ENCODE data around the gene WFIKKN1. TPM values are rescaled to one million over a fixed set of nuclear protein-coding genes. Genes with fewer than 3 reads are reported as not detected.

Gene WFIKKN1
- 0.23 TPM for total RNA-seq (2013)
- polyA plus RNA-seq (under 1 TPM in 1 of 3 donors, not detected in 2; 0.76 TPM), polyA minus RNA-seq (0.96 and 1.1 TPM in 2 replicates), total RNA-seq (0 to 1.2 (median 0.45) reads per million in 11 experiments)

DNA sequence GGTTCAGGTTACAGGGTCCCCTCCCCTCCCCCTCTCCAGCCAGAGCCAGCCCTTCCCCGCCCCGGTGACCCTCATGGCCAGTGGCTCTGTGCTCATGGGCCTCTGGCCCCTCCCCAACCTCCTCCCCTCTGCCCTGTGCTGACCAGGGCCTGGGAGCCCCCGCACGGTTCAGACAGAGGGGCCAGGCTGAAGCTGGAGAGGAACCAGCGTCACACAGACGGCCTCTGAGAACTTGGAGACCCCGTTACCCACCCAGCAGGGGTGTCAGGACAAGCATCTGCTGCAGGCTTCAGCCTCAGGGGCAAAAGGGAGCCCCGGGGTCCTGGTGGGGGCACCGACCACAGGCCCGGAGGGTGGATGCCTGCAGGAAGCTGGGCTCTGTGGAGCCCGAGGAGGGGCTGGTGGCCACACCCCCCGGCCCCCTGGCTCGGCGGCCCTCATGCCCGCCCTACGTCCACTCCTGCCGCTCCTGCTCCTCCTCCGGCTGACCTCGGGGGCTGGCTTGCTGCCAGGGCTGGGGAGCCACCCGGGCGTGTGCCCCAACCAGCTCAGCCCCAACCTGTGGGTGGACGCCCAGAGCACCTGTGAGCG lies at the start of gene WFIKKN1:
WFIKKN1 (plus strand) TSS at position 171 of the 591 bp plus-strand sequence; CDS start at position 440, 269 bp downstream.
- no peak within 1 kb of the TSS for H3K4me3 Mint-ChIP-seq
- no peak within 1 kb of the TSS for H2AFZ ChIP-seq (ENCODE audit: insufficient read depth, low read depth, low read length, poor library complexity, severe bottlenecking)

DNA sequence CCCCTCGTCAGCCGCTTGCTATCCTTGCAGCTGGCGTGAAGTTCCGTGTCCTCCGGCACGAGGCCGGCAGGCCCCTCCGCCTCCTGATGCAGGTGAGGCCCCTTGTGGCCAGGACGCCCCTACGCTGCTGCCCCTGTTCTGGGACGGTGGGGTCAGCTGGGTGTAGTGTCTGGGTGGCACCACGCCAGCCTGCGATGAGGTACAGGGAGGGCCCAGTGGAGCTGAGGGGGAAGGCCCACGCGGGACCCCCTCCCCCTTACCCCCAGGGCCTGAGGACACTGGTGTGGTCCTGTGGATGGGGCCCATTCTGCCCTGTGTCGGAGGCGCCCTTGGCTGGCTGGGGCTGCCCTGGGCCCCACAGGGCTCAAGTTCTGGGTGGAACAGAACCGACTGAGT lies 48.6 kb upstream of the WFIKKN1 start:
- peaks cover 2 to 14% (median 12%) of the 10 kb centered on the region in 3 donors for H3K27me3 Mint-ChIP-seq (ENCODE audit: low read depth in 3 of 3)
- H3K9me3 ChIP-seq (replicated peaks in 1 of 2; ENCODE audit: control insufficient read depth in 1 of 2, insufficient read depth in 1 of 2, low read length in 2 of 2), result no peaks in the 10 kb centered on the region
- no peak overlapping the region for H2AFZ ChIP-seq (ENCODE audit: insufficient read depth, low read depth, low read length, poor library complexity, severe bottlenecking)
- intact Hi-C loops (cut with micrococcal nuclease), result loop anchor here in 1 of 2 donors (5.0 kb wide), 1 partner anchor 70 kb away; no protein-coding TSS in a partner anchor
- no peak for DNase-seq
- no peak overlapping the region for H3K27ac Mint-ChIP-seq
- H3K27ac ChIP-seq (ENCODE audit: low read depth in 1 of 2, low read length in 2 of 2), result no peak overlapping the region
- H3K4me1 ChIP-seq (ENCODE audit: control insufficient read depth in 1 of 2, insufficient read depth in 2 of 2, low read length in 2 of 2), result peaks cover 1 to 3% of the 10 kb centered on the region in 2 donors
- H3K36me3 ChIP-seq (replicated peaks in 1 of 2; ENCODE audit: control insufficient read depth in 1 of 2, insufficient read depth in 2 of 2, low read length in 2 of 2), result peaks cover 0 to 2% of the 10 kb centered on the region in 2 donors
- no peaks in the 10 kb centered on the region for H3K9me3 Mint-ChIP-seq
- H3K4me3 ChIP-seq (replicated peaks in 1 of 3; ENCODE audit: low read depth in 2 of 3, low read length in 3 of 3), result no peak overlapping the region
- peaks cover 0 to 3% of the 10 kb centered on the region in 2 donors for H3K36me3 Mint-ChIP-seq
- no peaks in the 10 kb centered on the region for H4K20me1 ChIP-seq (ENCODE audit: insufficient read depth, low read length)
- WGBS (ENCODE audit: insufficient coverage), result 89% methylated on average over 11 of the region's 18 CpGs
- H3K9ac ChIP-seq (ENCODE audit: insufficient read depth, low read length, poor library complexity, severe bottlenecking), result no peak overlapping the region
- H3K4me3 Mint-ChIP-seq, result no peak overlapping the region
- H3K4me2 ChIP-seq (replicated peaks; ENCODE audit: extremely low read depth, low read length, poor library complexity, severe bottlenecking), result no peak overlapping the region
- H3K4me1 Mint-ChIP-seq, result peaks cover under 1% of the 10 kb centered on the region
- peaks cover 0 to 7% of the 10 kb centered on the region in 2 donors for H3K27me3 ChIP-seq (ENCODE audit: control insufficient read depth in 2 of 2, insufficient read depth in 2 of 2, low read length in 2 of 2)
- TF ChIP-seq, protein P1, sequence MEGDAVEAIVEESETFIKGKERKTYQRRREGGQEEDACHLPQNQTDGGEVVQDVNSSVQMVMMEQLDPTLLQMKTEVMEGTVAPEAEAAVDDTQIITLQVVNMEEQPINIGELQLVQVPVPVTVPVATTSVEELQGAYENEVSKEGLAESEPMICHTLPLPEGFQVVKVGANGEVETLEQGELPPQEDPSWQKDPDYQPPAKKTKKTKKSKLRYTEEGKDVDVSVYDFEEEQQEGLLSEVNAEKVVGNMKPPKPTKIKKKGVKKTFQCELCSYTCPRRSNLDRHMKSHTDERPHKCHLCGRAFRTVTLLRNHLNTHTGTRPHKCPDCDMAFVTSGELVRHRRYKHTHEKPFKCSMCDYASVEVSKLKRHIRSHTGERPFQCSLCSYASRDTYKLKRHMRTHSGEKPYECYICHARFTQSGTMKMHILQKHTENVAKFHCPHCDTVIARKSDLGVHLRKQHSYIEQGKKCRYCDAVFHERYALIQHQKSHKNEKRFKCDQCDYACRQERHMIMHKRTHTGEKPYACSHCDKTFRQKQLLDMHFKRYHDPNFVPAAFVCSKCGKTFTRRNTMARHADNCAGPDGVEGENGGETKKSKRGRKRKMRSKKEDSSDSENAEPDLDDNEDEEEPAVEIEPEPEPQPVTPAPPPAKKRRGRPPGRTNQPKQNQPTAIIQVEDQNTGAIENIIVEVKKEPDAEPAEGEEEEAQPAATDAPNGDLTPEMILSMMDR (IDR thresholded peaks at IDR 0.05), result no peak
- H3K79me2 ChIP-seq (ENCODE audit: insufficient read depth, low read length), result no peaks in the 10 kb centered on the region

More for the DNA sequence above, at the start of gene WFIKKN1:
- H3K9me3 ChIP-seq (replicated peaks in 1 of 2; ENCODE audit: control insufficient read depth in 1 of 2, insufficient read depth in 1 of 2, low read length in 2 of 2), result no peaks in the 10 kb centered on the region
- intact Hi-C loops (cut with micrococcal nuclease), result no loop called here
- peaks cover 15 to 28% of the 10 kb centered on the region in 2 donors for H3K4me1 ChIP-seq (ENCODE audit: control insufficient read depth in 1 of 2, insufficient read depth in 2 of 2, low read length in 2 of 2)
- Mint-ChIP-seq H3K36me3 (peaks cover 28 to 34% of the 10 kb centered on the region in 2 donors), H3K27ac (peak within 1 kb of the TSS in 1 of 7 donors; percentile 15), H3K27me3 (ENCODE audit: low read depth in 3 of 3) (peaks cover 2 to 12% (median 5%) of the 10 kb centered on the region in 3 donors), H3K9me3 (no peaks in the 10 kb centered on the region), H3K4me1 (peaks cover 8% of the 10 kb centered on the region)
- 2% methylated on average over 20 of the region's 23 CpGs for WGBS (ENCODE audit: insufficient coverage)
- H3K27me3 ChIP-seq (ENCODE audit: control insufficient read depth in 2 of 2, insufficient read depth in 2 of 2, low read length in 2 of 2), result no peaks in the 10 kb centered on the region
- TF ChIP-seq, protein P1 (IDR thresholded peaks at IDR 0.05), result no peak
- DNase-seq, result peak in 1 of 3 donors; percentile 5
- no peak within 1 kb of the TSS for H3K4me3 ChIP-seq (replicated peaks in 1 of 3; ENCODE audit: low read depth in 2 of 3, low read length in 3 of 3)
- peaks cover 12% of the 10 kb centered on the region for H3K79me2 ChIP-seq (ENCODE audit: insufficient read depth, low read length)
- peaks cover 29 to 42% of the 10 kb centered on the region in 2 donors for H3K36me3 ChIP-seq (replicated peaks in 1 of 2; ENCODE audit: control insufficient read depth in 1 of 2, insufficient read depth in 2 of 2, low read length in 2 of 2)
- H3K27ac ChIP-seq (ENCODE audit: low read depth in 1 of 2, low read length in 2 of 2), result no peak within 1 kb of the TSS
- peak within 1 kb of the TSS; percentile 21 for H3K9ac ChIP-seq (ENCODE audit: insufficient read depth, low read length, poor library complexity, severe bottlenecking)
- H3K4me2 ChIP-seq (replicated peaks; ENCODE audit: extremely low read depth, low read length, poor library complexity, severe bottlenecking), result no peak within 1 kb of the TSS
- peaks cover 54% of the 10 kb centered on the region for H4K20me1 ChIP-seq (ENCODE audit: insufficient read depth, low read length)
